AML-193 (cell line): ENCODE measurements around the gene TAB2.
A peak's percentile ranks its signal among the peaks of the same experiment; 100 is the strongest.

ENCODE experiments used
- DNase-seq, 2 experiments: peaks; one replicate each; lab custom pipeline; 2025; lab: John Stamatoyannopoulos, UW

Gene TAB2, protein sequence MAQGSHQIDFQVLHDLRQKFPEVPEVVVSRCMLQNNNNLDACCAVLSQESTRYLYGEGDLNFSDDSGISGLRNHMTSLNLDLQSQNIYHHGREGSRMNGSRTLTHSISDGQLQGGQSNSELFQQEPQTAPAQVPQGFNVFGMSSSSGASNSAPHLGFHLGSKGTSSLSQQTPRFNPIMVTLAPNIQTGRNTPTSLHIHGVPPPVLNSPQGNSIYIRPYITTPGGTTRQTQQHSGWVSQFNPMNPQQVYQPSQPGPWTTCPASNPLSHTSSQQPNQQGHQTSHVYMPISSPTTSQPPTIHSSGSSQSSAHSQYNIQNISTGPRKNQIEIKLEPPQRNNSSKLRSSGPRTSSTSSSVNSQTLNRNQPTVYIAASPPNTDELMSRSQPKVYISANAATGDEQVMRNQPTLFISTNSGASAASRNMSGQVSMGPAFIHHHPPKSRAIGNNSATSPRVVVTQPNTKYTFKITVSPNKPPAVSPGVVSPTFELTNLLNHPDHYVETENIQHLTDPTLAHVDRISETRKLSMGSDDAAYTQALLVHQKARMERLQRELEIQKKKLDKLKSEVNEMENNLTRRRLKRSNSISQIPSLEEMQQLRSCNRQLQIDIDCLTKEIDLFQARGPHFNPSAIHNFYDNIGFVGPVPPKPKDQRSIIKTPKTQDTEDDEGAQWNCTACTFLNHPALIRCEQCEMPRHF

DNA sequence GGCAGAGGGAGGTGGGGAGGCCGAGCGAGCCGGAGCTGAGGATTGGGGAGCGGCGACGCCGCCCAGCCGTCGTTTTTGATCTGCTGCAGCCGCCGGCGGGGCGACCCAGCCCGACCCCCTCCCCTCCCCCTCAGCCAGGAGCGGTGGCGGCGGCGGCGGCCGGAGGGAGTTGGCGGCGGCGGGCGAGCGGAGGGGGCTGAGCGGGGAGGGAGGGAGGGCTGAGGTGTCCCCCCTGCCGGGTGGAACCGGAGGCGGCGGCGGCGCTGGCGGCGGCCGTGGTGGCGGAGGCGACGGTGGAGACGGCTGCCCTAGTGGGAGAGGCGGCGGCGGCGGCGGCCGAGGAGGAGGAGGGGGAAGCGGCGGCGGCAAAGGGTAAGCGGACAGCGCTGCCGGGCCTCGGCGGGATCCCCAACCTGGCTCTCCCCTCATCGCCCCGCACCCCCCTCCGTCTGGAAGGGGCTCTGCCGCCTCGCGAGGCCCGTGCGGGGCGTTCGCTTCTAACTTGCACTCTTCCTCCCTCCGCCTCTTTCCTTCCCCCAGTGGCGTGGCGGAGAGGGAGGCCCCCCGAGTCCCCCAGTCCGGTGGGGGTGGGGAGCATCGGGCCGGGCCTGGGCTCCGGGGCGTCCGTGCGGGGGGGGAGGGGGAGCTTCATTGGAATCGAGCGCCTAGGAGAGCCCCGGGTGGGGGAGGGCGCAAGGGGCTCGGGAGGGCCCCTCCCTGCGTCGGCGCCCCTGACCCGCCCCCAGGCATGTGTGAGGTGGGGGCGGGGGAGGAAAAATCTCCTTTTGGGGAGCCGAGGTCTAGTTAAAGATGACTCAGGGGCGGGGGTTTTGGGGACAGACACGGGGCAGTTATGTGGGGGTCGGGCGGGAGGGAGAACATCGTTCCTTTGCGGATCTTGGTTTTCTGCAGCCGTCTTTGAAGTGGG, at the start of gene TAB2:
TAB2 (plus strand) TSS at position 69 of the 928 bp plus-strand sequence. CDS start 52,286 bp downstream, outside the sequence.
- DNase-seq, result no peak

DNA sequence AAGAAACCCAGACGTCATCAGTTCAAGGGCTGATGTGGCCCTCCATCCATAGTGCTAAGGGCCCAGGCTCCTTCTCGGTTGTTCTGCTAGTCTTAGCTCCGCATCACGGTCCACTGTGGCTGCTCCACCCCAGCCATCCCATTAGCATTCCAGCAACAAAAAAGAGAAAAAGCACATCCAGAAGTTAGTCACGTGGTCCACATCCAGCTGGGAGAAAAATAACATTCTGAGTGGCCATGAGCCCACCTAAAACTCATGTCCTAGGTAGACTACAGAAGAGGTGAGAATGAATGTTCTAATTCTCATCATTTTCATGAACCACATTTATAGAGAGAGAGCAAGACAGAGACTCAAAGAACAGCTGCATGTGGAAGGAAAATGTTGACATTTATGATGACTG, 49.4 kb upstream of the TAB2 start:
- no peak for DNase-seq

DNA sequence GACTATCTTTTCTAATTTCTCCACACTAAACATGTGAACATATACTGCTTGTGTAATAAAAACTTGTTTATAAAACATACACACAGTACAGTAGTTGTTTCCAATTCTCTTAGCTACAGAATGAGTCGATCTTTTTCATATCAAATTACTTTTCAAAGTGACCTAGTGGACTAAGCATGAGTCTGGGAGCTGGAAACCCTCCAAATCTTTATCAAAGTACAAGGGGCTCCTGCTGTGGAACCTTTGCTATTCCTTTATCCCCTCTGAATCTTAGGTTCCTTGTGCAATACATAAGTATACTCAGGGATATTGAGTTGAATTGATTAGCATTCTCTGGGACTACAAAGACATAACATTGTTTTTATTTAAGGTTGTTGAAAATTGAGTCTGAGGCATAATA, 48.7 kb upstream of the TAB2 start:
- no peak for DNase-seq

DNA sequence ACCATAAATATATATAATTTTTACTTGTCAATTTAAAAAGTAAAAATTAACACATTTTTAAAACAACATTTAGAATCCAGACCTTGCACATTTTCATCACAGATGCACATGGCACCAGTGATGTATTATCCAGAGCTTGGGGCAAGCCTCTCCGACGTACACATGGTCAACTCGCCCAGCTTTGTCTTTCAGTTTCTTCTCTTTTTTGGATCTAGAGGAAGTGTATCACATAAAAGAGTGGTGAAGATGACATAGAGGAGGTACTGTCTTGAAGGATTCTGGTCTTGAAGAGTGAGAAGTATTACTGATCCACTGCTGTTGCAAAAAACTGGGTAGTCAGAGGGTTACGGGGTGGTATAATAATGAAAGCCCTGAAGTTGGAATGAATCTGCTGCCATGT, 46.9 kb upstream of the TAB2 start:
- no peak for DNase-seq

DNA sequence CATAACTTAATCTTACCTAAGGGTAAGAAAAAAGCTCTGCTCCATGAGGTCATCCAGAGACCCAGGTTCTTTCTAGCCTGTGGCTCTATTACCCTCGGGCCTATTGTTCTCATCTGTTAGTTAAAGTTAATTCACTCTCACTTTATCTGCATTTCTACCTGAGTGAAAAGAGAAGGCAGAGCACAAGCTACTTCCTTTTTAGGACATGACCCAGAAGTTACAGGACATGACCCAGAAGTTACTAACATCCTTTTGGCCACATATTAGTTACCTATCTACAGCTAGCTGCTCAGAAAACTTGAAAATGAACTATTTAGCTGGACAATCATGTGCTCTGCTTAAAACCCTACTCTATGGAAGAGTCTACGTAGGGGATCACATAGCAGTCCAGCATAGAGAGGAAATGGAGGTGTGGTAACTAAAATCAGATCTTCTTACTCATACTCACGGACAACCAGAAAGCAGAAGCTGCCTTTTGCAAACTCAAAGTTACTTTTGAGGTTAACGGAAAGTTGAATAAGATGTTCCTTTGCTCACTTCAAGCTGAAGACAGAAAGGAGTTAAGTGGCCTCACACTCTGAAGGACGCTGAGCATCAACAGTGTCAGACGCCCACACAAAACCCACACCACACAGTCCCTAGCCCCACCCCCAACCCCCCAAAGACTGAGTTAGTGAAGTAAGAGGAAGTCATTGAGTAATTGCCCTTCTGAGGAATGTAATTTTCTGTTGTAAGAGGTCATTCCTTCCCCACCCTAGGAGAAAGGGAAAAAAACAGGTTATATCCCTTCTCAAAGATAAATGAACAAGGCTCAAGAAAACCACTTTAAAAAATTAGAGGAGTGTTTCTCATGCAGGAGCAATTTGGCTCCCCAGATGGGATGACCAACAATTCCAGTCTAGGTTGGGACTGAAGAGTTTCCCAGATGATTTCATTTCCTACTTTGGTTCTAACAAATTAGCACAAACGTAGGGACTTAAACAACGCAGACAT, 45.9 kb upstream of the TAB2 start:
- peak; percentile 96 to 97 for DNase-seq

DNA sequence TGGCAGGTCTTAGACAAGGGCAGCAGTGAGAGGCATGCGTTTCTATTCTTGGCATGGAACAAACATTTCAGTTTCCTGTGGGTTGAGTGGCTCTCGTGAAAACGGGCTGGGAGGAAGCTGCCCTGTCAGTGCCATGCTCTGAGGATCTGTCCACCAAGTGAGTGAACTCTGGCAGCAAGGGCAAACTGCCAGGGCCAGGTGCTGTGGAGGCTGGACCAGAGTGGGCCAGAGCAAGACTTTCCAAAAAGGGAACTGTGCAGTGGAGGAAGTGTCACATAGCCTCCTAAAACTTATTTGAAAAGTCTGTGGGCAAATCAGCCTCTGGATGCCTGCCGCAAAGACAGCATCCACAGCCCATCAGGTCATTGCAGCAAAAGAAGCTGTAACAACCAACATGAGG, 44.2 kb upstream of the TAB2 start:
- peak; percentile 84 to 90 for DNase-seq

DNA sequence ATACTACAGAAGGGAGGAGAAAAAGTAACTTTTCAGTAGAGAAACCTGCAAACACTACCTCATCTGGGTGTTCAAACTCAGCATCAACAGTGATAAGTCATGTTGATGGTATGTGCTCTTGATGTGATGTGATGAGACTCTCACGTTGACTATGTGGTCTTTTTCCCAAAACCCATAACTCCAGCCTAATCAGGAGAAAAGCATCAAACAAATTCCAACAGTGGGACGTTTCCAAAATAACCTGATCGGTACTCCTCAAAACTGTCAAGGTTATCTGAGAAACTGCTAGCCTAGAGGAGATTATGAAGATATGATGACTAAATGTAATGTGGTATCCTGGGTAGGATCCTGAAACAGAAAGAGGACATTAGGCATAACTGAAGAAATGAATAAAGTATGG, 41.9 kb upstream of the TAB2 start:
- DNase-seq, result no peak

DNA sequence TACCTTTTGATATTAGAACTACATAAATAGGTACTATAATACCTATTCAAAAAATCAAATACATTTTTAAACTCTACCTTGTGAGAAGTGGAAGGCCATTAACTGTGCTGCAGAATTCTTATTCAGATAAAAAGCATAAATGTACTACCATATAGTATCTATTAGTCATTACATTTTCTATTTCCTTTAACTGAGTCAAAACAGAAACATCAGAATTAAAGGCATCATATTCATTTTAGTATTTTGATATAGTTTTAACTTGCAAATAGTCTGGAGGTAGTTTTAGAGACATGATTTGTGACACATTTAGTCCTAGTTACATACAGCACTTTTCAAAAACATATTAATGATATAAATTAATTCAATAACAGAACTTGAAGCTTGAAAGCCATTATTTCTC, 39.9 kb upstream of the TAB2 start:
- no peak for DNase-seq

DNA sequence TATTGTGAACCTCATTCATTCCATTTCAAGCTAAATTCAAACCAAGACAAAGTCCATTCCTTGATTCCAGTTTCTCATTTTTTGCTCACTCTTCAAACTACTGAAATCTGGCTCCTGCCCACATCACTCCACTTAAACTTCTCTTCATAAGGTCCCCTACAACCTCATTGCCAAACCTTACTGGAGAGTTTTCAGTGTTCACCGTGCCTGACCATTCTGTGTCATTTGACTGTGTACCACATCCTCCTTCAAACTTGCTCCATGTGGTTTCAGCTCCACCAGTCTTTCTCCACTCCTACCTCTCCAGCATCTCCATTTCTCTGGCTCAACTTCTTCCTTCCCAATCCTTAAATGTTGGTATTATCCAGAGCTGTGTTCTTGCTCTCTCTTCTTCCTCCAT, 38.5 kb upstream of the TAB2 start:
- no peak for DNase-seq

DNA sequence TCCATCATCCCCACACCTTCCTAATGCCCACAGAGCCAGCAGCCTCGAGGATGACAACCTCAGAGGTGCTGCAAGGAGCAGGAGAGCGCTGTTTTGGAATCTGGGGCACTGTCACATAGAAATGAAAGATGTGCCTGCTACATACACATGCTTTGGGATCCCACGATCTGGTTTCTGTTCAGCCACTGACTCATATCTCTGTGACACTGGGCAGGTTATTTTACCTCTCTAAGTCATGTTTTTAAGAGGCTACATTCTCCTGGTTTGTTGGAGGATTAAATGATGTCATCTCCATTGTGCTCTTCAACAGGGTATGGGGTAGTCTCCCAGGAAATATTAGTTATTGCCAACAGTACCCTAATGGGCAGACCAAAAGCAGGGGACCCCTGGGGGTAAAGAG, 32.6 kb upstream of the TAB2 start:
- no peak for DNase-seq

DNA sequence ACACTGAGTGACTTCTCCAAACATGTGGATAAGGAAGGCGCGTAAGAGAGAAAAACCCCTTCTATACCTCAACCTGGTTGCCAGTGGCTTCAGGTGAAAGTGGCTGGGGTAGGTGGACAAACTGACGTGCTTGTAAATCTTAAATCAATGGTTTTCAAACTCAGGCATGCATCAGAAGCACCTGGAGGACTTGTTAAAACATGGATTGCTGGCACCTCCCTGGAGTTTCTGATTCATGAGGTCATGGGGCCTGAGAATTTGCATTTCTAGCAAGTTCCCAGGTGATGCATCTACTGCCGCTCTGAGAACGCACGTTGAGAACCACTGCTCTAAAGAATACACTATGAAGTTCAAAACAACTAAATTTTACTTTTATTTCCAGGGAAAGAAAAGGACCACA, 31.9 kb upstream of the TAB2 start:
- no peak for DNase-seq

DNA sequence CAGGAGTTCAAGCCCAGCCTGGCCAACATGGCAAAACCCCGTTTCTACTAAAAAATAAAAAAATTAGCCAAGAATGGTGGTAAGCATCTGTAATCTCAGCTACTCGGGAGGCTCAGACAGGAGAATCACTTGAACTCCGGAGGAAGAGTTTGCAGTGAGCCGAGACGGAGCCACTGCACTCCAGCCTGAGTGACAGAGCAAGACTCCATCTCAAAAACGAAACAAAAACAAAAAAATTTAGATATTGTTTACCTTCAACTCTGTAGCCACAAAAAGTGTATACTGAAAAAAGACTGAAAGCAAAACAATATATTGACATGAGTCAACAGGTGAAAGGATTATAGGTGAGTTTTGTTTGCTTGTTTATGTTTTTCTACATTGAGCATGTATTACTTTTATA, 30.6 kb upstream of the TAB2 start:
- no peak for DNase-seq

DNA sequence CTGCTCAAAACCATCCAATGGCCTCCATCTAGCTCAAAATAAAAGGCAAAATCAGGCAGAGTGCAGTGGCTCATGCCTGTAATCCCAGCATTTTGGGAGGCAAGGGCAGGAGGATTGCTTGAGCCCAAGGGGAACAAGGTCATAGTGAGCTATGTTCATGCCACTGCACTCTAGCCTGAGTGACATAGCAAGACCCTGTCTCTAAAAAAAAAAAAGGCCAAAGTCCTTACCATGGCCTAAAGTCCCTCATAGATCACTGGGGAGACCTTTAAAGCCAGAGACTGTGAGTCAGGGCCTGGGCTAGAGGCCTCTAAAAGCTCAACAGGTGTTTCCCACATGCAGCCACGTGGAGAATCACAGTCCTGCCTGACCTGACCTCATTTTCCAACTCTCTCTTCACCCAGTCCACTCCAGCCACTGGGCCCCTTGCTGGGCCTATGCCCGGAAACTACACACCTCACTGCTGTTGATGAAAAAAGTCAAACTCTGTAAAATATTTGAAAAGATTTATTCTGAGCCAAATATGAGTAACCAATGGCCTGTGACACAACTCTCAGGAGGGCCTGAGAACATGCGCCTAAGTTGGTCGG, 28.2 kb upstream of the TAB2 start:
- DNase-seq, result no peak

DNA sequence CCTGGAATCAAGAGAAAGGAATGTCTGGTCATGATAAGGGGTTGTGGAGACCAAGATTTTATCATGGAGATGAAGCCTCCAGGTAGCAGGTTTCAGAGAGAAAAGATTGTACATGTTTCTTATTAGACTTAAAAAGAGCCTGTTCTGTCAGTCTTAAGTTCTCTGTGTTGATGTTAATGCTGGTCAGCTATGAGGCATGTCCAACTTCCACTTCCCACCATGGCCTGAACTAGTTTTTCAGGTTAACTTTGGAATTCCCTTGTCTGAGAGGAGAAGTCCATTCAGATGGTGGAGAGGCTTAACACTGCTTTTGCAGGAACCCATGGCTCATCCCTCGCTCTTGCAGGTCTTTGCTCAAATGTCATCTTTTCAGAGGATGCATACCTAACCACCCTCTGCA, 27.5 kb upstream of the TAB2 start:
- DNase-seq, result no peak

DNA sequence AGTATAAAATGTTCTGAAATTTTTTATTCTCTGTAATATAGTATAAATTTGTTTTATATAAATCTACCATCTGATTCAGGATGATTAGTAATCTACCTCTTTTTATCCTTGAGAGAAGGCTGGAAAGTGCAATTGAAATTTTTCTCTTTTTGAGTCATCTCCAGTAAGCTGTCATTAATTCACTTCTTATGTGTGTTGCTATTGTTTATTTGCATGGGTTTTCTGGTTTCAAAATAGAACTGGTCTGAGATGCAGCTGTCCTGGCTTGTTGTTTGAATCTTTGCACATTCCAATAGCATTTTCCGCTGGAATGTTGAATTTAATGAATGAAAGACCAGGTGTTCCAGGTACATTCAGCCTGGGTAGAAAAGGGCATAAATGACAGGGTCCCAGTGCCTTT, 24.3 kb upstream of the TAB2 start:
- no peak for DNase-seq

DNA sequence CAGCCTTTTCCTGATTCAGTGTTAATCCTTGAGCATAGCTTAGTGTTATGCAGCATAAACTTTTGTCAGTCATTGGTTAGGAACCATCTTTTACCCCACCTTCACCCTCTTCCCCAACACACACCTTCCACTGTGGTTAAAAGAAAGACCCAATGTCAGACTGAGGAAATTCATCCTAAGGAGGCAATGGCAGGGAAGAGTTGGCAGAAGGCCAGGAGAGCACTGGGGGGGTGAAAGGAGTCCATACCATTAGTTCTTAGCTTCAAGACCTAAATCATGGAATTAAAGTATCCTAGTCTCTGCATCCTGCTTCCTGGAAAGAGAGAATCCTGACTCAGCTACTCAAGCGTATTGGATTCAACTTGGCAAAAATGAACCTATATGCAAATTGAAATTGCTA, 16.9 kb upstream of the TAB2 start:
- no peak for DNase-seq

DNA sequence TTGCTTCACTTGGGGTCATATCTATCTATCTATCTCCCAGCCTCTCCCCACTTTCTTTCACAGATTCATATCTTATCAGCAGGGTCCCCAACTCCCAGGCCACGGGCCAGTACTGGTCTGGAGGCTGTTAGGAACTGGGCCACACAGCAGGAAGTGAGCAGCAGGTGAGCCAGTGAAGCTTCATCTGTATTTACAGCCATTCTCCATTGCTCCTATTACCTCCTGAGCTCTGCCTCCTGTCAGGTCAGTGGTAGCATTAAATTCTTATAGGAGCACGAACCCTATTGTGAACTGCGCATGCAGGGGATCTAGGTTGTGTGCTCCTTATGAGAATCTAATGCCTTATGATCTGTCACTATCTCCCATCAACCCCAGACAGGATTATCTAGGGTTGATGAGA, 14.8 kb upstream of the TAB2 start:
- no peak for DNase-seq

DNA sequence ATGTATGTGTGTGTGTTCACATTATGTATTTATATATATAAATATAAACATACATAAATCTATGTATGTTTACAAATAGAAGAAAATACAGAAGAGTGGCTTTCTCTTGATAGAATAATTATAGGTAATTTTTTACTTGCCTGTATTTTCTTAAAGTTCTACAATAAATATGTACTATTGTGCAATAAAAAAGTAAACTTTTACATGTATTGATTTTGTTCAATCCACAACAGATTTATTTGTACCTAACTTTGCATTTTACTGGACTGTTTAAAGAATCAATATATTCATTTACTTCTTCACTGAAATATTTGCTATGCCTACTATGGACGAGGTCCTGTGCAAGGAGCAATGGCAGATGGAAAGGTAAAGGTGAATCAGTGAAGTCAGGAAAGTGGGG, 14.0 kb upstream of the TAB2 start:
- no peak for DNase-seq

DNA sequence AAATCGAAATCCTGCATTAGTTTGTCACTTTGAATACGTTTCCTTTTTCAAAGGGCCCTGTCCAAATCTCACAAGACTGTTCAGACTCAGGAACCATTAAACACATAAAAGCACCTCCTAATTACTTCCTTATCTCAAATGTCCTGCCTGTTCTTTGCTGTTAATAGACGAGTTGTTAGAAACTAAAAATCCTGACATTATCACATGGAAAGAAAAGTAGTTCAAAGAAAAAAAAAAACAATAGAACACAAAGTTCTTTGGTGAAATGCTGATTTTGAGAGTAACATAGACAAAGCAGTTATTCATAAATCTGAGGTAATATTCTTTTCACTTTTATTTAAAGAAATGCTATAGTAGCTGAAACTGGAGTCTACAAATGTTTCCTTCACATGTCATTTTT, 12.1 kb upstream of the TAB2 start:
- DNase-seq, result no peak

DNA sequence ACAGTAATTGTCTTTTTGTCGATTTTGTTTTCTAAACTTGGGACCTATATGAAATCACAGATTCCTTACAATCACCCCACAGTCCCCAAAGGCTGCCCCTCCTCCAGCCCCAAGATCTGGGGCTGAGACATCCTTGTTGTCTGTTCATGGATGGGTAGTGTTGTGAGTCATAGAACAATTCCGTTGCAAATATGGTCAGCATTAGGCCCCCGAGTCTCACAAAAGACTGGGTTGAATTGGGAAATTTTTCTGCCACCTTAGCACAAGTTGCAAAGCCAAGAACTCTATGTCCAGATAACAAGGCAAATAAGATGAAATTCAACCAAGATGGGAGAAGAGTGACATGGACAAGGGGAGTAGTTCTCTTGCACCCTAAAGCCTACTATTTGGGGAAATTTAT, 10.5 kb upstream of the TAB2 start:
- no peak for DNase-seq

DNA sequence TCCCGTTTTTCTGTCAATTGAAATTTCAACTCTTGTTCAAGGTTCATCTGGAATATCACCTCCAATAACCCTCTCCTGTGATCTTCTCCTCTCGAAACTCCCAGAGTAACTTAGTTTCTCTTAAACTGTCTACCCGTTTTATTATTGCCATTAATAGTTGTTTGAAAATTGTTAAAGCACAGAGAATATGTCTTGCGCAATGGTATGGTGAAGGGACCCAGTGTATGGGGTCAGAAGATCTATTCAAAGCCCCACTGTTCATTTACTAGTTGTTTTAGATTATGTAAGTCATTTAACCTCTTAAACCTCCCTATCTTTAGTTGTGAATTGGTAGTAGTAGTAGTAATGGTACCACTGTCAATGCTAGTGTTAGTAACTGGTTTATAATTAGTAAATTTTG, 6.2 kb upstream of the TAB2 start:
- DNase-seq, result no peak
